NCI-H460 (cell line): Measurements from ENCODE around the gene LAMA4. TPM values are rescaled to one million over a fixed set of nuclear protein-coding genes. Genes with fewer than 3 reads are reported as not detected.

Experiments
- DNase-seq: peaks from one replicate; pipeline ENCODE4 v3.0.0-alpha.2; 2016; ENCODE audit warnings: low read depth; ENCODE audit errors: extremely low read depth
- total RNA-seq: library from RNA; depleted of rRNA; stranded (reverse); fragments of >200 nt; shearing (Covaris generic); gene quantifications from 2 replicates; pipeline ENCODE4 v1.2.3, GENCODE V29; 2014

The LAMA4 gene
- total RNA-seq, 1 experiment from 2014 or later = not detected

DNA sequence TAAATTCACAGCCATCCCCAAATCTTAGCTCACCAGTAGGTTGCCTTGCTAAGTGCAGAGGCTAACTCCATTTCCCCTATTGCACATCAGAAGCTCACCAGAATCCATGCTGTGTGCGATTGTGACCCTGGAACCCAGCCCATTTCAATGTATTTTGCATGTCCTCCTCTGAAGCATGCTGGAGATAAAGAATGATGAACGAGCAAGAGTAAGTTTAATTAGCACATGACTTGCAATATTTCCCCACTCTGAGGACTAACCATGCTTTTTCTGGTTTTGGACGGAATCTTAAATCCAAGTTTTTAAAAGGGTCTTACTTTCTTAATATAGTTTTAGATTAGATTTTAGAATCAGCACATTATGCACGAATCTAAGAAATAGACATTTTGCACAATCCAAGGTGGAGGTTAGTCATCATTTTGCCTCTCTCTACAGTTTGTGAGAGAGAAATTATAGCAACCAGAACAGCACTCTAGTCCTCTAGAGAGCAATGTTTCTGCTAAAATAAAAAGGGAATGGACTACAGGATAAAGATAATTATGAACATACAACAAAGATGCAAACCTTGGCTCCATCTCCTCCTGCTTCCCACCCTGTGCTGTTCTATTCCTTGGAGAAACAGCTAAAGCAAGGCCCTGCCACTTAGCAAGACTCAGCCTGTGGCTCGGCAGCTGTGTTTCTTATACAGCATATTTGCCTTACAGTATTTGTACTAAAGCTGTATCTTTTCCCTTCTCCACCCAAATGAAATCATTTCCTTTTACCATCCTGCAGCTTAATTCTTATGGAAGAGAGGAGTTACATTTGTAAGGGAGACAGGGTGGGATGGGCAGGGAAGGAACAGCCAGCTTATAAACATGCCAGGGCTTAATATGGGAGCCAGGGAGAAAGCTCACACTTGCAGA lies 24.9 kb upstream of the LAMA4 start:
- DNase-seq = no peak

DNA sequence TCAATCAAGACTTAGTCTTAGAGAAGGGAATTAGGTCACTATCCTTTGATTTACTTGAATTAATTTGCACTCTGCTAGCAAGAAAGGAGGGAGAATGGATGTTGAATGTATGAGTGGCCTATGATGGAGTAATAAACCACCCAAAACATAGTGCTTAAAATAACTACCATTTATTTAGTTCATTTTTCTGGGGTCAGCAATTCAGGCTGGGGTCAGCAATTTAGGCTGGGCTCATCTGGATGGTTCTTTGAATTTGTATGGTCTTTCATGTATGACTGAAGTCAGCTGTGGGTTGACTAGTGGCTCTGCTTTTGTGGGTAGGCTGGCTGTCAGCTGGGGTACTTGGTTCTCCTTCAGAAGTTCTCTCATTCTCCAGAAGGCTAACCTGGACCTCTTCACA lies 21.0 kb upstream of the LAMA4 start:
- no peak for DNase-seq

- no peak for DNase-seq
These were observed 20.4 kb upstream of the LAMA4 start for GRCh38 chr6:112274774-112275173.

GRCh38 chr6:112272799-112273198 lies 18.4 kb upstream of the LAMA4 start:
- no peak for DNase-seq

DNA sequence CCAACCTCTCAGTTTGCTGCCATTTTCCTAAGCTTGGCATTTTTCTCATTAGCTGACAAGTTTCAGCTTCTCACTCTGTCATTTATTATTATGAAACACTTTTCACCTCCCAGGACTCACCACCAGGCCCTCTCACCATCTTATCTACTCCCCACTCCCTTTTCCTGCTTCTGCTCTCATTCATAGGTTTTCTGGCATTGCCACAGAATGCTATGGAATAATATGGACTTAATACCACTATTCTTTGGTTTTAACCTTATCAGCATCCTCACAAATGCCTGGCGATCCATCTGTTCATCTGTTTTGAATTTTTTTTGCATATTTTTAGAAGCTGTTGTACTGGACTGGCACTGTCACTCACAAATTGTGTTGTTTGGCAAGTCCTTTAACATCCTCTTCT lies 16.4 kb upstream of the LAMA4 start:
- no peak for DNase-seq

DNA sequence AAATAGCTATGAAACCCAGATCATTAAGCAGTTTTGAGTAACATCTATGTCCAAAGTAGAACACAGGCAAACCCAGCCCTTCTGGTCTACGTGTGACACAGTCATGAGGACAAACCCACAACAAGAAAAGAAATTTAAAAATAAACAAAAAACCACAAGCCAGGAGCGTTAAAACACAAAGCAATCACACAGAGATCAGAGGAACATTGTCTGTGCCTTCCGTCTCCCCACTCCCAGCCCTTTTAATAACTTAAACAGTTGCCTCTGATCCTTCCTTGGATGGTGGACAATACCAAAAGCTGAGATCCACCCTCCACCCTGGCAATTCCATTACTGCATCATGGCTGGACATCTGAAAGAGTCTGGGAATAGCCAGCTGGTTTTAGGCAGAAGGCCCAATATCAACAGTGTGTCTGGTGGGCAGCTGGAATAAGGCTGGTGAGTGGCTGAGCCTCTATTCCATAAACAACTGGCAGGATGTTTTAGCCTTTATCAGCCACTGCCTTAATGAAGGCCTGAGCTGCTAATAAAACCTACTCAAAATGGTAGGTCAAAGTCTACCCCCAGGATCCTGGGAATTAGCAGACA lies 15.7 kb upstream of the LAMA4 start:
- no peak for DNase-seq

GRCh38 chr6:112269114-112269513 lies 14.7 kb upstream of the LAMA4 start:
- DNase-seq = no peak

DNA sequence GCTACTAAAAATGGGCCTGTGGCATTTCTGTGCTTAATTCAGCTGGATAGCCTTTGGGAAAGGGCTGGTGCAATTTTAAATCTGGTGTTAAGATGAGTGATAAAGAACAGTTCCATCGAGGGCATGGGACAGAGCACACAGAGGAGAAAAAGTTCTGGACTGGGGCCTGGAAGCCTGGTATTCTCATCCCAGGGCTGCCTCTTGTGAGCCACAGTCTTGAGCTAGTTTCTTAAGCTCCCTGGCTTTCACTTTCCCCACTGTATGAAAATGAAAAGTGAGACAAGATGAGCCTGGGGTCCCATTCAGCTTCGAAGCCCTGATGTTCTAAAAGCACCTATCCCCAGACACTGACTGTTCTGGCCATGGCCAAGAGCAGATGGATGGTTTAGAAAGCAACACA lies 14.3 kb upstream of the LAMA4 start:
- DNase-seq = no peak

GRCh38 chr6:112268019-112268418 lies 13.7 kb upstream of the LAMA4 start:
- DNase-seq = no peak

GRCh38 chr6:112266331-112266730 lies 12.0 kb upstream of the LAMA4 start:
- no peak for DNase-seq

DNA sequence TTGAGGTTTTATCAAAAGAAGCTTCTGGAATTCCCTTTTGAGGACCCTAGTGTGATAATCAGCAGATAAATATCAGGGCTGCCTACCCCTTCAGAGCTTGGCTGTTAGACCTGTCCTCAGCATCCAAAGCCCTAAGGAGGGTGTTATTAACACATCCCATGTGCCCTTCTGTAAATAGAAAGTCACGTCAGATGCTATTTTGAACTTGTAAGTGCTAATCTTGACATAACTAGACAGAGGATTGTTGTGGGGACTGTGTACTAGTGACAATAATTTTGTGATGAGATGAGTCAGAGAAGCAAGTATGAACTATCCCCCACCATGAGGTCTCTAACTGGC lies 4.9 kb upstream of the LAMA4 start:
- DNase-seq = no peak

GRCh38 chr6:112258642-112259336 lies 4.4 kb upstream of the LAMA4 start:
- no peak for DNase-seq

DNA sequence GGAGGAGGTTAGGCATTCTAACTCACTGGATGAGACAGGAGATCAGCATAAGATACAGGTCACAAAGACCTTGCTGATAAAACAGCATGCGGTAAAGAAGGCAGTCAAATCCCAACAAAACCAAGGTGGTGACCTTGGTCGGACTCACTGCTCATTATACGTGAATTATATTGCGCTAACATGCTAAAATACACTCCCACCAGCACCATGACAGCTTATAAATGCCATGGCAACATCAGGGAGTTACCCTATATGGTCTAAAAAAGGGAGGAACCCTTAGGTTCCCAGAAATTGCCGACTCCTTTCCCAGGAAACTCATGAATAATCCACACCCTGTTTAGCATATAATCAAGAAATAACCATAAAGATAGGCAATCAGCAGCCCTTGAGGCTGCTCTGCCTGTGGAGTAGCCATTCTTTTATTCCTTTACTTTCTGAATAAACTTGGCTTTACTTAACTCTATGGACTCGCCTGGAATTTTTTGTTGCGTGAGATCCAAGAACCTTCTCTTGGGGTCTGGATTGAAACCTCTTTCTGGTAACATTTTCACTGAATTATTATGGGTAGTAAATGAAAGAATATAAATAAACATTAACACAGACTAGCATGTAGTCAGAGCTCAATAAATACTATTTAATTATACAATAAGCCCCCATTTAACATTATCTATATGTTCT lies 3.0 kb upstream of the LAMA4 start:
- no peak for DNase-seq

- no peak for DNase-seq
These were observed 554 bp upstream of the LAMA4 start for GRCh38 chr6:112254921-112255320.

GRCh38 chr6:112253498-112253840 lies 898 bp downstream of the LAMA4 start:
- no peak for DNase-seq

DNA sequence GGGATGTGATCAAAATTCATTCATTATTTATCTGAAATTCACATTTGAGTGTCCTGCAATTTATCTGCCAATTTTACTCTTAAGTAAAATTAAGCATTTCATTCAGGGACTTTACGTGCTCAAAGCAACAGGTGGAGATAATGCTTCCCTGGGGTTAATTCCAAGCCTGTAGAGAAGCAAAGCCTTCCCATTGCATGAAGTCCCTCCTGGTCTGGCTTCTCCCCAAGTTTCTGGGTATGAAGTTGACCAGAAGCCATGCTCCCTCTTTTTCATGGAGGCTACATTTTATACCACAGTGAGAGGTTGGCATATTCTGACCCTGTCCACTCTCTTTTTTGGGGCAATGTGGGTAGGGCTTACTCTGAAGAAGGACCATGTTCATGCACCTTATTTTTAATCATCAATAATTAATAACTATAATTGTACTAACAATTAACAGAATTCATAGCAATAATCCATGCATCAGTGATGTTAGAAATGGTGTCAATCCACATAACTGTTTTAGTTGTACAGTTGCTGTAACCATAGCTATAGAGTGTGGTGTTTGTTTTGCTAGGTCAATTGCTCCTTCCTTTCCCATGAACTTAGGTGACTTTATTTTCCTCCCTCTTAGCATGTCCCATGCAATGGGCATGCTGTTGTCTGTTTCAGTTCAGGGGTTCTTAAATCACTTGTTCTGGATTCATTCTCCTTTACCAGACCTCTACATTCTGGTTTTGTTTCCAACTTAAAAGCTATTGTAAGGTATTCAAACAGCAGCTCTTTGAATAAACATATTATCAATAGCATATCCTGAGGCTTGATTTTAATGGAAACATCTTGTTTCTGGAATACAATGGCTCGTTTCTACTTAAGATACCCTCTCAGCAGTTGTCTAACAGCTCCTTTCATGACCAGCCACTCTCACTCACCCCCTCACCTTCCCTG lies 1.5 kb downstream of the LAMA4 start:
- DNase-seq = no peak

- no peak for DNase-seq
These were observed 3.0 kb downstream of the LAMA4 start for GRCh38 chr6:112251171-112251875.

GRCh38 chr6:112249489-112249888 lies 4.9 kb downstream of the LAMA4 start:
- DNase-seq = no peak

GRCh38 chr6:112247275-112247674 lies 7.1 kb downstream of the LAMA4 start:
- no peak for DNase-seq
